ENCODE data around the gene TTBK1.

The TTBK1 gene

GRCh38 chr6:43246301-43247113, 3.2 kb downstream of the TTBK1 start:
- H3K4me3 ChIP-seq (ENCODE audit: low read depth, low read length), result peak overlapping the region; percentile 64
- TF ChIP-seq, protein P1, sequence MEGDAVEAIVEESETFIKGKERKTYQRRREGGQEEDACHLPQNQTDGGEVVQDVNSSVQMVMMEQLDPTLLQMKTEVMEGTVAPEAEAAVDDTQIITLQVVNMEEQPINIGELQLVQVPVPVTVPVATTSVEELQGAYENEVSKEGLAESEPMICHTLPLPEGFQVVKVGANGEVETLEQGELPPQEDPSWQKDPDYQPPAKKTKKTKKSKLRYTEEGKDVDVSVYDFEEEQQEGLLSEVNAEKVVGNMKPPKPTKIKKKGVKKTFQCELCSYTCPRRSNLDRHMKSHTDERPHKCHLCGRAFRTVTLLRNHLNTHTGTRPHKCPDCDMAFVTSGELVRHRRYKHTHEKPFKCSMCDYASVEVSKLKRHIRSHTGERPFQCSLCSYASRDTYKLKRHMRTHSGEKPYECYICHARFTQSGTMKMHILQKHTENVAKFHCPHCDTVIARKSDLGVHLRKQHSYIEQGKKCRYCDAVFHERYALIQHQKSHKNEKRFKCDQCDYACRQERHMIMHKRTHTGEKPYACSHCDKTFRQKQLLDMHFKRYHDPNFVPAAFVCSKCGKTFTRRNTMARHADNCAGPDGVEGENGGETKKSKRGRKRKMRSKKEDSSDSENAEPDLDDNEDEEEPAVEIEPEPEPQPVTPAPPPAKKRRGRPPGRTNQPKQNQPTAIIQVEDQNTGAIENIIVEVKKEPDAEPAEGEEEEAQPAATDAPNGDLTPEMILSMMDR (IDR thresholded peaks at IDR 0.05; ENCODE audit: borderline replicate concordance, insufficient read depth, low read depth, low read length), result no peak

GRCh38 chr6:43247114-43247999, 4.1 kb downstream of the TTBK1 start:
- TF ChIP-seq, protein P1 (IDR thresholded peaks at IDR 0.05; ENCODE audit: borderline replicate concordance, insufficient read depth, low read depth, low read length), result no peak
- peak overlapping the region; percentile 64 for H3K4me3 ChIP-seq (ENCODE audit: low read depth, low read length)

DNA sequence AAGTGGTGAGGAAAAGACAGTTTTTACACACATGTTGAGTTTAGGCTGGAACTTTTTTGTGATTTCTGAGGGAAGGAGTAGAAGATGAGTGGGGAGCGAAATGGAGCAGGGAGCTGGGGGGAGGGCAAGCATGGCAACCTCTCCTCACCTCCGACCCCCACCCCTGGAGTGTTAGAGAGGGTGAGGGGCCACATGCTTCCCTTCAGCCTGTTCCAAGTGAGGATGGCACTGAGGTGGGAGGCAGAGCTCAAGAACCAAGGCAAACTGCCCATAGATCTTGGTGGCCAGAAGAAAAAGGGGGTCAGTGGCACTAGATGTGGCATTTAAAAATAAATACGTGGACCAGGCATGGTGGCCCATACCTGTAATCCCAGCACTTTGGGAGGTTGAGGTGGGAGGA, 4.8 kb downstream of the TTBK1 start:
- TF ChIP-seq, protein P1 (IDR thresholded peaks at IDR 0.05; ENCODE audit: borderline replicate concordance, insufficient read depth, low read depth, low read length), result no peak
- H3K4me3 ChIP-seq (ENCODE audit: low read depth, low read length), result no peak overlapping the region

- TF ChIP-seq, protein P1 (IDR thresholded peaks at IDR 0.05; ENCODE audit: borderline replicate concordance, insufficient read depth, low read depth, low read length), result no peak
- H3K4me3 ChIP-seq (ENCODE audit: low read depth, low read length), result no peak overlapping the region
Measured at GRCh38 chr6:43248791-43249190, 5.5 kb downstream of the TTBK1 start.

DNA sequence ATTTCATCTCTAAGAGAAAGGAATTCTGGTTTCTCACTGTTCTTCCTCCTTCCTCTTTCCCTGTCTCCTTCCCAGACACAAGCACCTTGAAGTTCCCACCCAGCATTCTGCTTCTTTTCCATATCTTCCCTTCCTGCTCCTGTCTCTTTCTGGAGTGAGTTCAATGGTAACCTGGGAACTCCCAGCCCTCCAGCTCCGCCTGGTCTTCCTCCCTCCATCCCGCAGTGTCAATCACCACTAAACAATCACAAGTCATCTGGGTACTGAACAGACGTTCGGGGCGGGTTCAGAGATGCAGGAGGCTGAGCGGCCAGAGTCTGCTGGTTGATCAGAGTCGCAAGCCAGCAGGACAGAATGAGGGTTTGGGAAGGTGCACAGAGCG, 7.7 kb downstream of the TTBK1 start:
- TF ChIP-seq, protein P1 (IDR thresholded peaks at IDR 0.05; ENCODE audit: borderline replicate concordance, insufficient read depth, low read depth, low read length), result no peak
- H3K4me3 ChIP-seq (ENCODE audit: low read depth, low read length), result no peak overlapping the region

GRCh38 chr6:43253401-43253800, 10.1 kb downstream of the TTBK1 start:
- TF ChIP-seq, protein P1 (IDR thresholded peaks at IDR 0.05; ENCODE audit: borderline replicate concordance, insufficient read depth, low read depth, low read length), result no peak
- H3K4me3 ChIP-seq (ENCODE audit: low read depth, low read length), result no peak overlapping the region
